Measurements from ENCODE around the gene PTS.

Gene PTS

DNA sequence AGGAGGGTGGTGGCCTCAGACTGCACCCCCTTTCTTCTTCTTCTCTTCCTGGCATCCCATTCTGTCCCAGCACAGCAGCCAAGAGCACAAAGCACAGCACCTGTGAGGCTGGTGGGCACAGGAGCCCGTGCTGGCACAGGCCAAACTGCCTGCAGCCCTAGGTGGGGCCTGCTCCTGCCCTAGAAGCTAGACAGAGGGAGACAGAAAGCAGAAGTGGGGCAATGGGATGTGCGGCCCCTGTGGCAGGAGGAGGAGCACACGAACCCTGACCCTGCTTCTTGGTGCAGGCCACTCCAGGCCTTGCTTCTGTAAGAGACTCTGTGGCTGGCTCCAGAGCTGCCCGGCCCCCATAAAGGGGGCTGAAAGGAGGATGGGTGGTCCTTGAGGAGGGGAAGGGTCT, 3.9 kb upstream of the PTS start:
- no peak for DNase-seq

DNA sequence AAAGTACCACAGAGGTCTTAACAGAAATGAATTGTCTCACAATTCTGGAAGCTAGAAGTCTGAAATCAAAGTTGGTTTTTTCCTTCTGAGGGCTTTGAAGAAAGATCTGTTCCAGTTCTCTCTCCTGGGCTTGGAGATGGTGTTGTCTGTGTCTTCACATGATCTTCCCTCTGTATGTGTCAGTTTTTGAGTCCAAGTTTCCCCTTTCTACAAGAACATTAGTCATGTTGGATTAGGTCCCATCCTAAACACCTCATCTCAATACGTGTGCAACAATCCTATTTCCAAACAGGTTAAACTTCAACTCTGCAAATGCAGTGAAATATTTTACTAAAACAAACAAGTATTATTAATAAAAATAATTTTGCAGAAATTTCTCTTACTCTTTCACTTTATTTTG, 3.1 kb upstream of the PTS start:
- no peak for DNase-seq

DNA sequence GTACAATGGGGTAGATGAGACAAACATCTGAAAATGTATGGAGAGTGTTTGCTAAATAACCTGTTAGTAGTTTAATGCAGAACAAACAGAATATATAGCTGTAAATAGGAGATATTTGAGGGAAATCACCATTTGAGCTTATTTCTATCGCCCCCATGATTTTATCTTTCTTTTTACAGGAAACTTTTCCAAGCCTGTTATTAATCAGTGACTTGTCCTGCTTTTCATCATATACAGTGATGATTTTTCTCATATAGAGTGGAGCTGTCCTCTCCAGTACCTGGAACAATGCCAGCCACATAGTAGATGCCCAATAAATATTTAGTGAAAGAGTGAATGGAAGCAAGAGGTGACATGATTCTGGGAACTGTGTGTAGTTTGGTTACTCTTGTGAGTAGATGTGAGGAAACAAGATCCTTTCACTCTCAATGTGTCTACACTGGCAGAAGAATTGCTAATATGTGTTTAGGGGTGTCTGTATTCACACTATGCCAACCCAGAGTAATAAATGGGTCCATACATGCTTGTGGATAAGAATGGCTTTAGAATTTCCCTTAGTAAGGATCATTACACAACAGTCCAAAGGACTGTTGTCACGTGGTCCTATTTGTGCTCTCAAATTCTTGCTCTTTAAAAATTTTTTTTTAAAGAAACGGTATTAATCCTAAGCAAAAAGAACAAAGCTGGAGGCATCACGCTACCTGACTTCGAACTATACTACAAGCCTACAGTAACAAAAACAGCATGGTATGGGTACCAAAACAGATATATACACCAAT, 2.3 kb upstream of the PTS start:
- no peak for DNase-seq

DNA sequence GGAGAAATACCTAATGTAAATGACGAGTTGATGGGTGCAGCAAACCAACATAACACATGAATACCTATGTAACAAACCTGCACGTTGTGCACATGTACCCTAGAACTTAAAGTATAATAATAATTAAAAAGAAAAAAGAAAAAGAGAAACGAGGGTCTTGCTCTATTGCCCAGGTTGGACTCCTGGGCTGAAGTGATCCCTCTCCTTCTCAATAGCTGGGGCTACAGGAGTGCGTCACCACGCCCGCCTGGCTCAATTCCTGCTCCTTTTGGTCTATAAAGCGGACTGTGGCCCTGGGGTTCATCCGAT, 521 bp upstream of the PTS start:
- DNase-seq = no peak

DNA sequence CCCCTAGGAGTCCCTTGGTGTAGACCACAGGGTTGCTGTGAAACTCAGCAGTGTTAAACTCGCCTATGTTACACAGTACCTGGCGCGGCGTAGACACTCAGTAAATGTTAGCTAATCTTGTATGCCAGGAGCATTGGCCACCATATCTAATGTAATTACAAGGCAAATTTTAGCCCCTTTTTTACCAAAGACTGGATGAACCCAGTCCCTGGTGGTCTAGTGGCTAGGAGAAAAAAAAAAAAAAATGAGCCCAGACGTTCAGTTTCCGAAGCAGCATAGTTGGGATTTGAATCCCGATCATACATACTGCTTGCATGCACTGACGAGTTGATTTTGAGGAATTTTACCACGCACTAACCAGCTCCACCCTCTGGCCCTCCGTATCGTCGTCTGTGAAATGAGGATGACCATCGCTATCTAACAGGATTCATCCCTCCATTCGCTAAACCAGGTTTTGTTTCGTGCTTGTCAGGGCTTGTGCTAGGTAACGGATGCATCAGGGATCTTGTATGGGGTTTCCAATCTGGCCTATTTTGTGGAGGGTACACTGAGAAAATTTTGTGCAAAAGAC, 688 bp downstream of the PTS start:
- peak; percentile 60 for DNase-seq

DNA sequence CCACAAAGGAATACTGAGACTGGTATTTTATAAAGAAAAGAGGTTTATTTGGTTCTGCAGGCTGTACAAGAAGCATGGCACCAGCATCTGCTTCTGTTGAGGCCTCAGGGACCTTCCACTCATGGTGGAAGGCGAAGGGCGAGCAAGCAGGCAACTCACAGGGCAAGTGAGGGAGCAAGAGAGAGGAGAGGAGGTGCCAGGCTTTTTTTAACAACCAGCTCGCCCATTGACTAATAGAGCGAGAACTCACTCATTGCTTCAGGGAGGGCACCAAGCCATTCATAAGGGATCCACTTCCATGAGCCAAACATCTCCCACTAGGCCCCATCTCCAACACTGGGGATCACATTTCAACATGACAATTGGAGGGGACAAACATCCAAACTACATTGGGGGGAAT, 1.2 kb downstream of the PTS start:
- DNase-seq = no peak

DNA sequence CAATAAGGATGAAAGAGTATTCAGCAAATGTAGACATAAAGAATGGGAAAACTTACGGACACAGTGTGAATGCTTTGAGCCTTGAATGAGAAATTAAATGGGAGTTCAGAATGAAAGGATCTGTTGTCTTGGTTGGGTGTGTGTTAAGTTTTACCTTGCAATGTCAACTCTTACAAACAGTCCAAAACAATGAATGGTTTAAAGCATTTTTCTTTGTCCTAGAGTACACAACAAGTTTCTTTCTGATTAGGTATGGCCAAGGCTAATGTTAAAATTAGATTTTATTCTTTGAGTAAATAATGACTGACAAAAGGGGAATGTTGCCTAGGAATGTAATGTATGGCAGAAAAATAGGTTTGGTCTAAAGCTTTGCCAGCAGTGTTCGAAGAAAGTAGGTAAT, 2.5 kb downstream of the PTS start:
- DNase-seq = no peak

DNA sequence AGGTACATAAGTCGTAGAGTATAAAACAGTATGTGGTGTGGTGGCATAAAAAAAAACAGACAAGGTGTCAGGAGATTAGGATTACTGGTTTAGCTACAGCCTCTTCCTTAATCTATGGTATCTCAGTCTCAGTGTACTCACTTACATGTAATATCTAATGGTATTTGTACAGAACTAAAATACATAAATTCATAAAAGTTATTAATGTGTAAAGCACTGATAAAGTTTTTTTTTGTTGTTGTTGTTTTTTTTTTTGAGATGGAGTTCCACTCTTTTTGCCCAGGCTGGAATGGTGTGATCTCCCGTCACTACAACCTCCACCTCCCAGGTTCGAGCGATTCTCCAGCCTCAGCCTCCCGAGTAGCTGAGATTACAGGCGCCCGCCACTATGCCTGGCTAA, 2.9 kb downstream of the PTS start:
- DNase-seq = no peak

DNA sequence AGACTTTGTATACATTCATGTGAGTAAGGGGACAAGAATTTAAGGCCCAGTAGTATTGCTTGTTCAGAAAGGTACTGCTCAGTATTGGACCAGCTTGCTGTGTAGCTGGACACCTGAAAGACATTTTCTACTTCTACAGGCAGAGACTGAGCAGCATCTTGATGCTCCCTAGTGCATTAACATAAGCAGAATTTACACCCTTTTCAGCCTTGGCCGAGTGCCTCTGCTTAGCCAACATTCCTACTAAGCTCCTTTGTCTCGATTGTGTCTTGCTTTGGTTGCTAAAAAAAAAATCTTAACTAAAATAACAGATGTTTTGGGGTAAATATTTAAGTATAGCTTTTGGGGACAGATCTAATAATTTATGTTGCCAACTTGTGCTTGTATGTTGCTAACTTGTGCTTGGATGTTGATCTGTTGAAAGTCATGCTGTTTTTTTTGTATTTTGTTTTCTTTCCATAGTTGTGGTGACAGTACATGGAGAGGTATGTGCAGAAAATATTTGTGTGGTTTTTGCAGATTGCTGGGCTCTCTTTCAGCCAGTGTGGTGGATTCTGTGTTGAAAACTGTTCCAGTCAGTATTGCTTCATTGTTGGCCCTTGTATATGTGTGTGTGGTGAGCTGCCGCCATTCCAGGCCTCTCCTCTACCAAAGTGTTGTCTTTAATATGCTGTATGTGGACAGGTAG, 3.7 kb downstream of the PTS start:
- no peak for DNase-seq

DNA sequence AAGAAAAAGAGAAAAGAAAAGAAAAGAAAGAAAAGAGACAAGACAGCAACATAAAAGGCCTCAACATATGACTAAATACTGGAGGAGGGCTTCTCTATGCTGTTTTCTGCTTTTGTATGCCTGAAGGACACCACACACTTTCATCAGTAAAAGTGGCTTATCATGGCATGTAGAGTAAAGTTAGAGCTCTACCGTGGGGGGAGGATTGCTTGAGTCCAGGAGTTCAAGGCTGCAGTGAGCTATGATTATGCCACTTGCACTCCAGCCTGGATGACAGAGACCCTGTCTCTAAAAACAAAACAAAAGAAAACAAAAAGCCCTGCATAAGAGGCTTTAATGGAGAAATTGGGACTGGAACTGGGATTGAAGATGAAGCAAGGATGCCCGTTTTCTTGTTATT, 5.7 kb downstream of the PTS start:
- no peak for DNase-seq

DNA sequence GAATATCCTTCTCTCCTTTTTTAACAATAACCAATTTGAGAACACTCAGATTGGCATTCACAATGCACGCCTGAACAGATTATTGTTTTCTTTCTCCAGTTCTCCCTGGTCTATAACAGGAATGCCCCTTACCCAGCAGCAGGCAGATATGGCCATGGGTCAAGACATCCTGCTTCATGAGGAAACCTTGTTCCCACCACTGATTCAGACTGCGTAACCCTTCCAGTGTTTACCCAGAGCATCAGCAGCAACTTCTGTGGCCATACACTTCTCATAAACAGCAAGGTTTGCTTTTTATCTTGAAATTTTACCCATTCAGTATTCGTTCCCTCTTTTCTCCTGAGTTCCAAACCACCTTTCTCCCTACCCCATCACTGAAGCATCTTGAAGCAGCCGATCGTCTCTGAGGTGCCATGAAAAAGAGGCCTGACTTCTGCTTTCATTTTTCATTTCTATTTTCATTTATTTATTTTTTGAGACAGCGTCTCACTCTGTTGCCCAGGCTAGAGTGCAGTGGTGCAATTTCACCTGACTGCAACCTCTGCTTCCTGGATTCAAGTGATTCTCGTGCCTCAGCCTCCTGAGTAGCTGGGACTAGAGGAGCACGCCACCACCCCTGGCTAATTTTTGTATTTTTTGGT, 9.6 kb downstream of the PTS start:
- DNase-seq = no peak

DNA sequence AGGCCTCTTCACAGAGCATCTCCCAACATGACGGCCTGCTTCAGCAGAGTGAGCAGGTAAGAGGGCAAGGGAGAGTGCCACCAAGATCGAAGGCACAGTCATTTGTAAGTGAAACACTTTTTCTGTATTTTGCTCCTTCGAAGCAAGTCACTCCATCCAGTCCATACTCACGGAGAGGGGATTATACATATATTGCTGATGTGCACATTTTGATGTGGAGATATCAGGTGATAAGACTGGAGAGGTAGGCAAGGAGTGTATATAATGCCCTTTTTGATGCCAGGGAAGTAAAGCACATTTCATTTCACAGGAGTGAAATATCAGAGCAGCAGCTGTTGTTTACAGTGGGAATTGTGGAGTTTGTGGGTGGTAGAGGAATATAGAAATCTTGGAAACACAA, 11.2 kb downstream of the PTS start:
- no peak for DNase-seq

DNA sequence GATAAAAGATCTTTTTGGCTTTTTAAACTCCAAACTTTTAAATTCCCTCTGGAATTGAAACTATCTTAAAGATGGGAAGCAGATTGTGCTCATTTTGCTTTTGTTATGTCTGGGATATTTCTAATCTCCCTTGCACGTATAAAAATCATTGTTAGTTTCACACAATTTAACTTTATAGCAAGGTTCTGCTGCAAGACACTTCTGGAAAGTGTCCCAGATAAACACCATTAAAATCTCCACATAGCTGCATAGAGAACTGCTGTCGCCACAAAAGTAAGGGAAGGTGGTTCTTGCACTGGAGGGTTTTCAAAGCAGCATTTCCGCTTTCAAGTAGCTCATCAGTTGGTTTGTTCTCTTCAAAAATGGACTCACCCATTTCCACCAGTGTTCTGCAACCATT, 11.8 kb downstream of the PTS start:
- no peak for DNase-seq

DNA sequence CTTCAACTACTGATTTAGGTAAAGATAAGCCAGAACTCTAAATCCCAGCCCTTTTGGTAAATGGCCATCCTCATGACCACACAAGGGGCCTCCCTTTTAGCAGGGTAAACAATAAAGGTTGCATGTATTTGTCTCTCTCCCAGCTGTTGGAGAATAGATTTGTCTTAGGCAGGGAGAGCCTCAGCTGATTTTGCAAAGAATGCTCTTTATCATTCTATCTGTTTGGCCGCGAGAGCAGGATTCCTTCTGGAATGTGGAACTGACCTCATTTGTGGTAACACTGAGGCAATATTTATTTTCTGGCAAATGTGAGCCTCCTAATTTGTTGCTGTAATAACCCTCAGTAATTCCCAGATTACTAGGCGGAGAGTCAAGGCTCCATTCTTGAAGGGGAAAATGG, 15.3 kb downstream of the PTS start:
- DNase-seq = no peak

DNA sequence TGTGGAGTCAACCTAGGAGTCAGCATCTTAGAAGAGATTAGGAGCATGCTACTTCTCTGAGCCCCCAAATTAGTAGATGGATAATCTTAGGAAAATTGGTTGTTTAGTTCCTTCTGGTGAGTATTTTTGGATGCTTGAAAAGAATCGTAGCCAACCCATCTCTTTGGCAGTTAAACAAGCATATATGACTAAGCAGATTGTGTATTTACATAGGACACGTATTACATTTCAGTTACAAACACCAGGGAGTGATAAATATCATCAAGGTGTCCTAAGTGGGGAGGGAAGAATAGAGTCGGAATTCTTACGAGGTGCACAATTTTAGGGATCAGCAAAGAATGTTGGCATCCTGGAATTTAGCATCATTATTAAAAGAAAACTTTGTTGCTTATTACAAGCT, 21.0 kb downstream of the PTS start:
- DNase-seq = no peak

DNA sequence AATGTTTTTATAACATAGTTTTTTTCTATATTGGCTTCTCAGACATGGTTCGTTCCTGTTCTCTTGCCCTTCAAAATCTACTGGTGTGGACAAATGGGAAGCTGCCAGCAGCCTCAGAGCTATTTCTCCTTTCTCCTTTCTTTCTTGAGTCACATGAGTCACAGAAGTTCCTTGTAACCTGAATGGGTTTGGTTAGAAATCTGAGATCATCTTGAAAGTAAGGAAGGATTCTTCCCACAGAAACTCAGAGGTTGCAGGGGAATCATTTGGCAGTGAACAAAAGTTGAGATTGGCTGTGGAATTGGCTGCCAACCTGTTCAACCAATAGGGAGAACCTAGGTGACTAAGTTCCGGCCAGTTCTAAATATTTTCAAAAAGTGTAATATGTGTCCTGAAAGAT, 22.0 kb downstream of the PTS start:
- DNase-seq = no peak

DNA sequence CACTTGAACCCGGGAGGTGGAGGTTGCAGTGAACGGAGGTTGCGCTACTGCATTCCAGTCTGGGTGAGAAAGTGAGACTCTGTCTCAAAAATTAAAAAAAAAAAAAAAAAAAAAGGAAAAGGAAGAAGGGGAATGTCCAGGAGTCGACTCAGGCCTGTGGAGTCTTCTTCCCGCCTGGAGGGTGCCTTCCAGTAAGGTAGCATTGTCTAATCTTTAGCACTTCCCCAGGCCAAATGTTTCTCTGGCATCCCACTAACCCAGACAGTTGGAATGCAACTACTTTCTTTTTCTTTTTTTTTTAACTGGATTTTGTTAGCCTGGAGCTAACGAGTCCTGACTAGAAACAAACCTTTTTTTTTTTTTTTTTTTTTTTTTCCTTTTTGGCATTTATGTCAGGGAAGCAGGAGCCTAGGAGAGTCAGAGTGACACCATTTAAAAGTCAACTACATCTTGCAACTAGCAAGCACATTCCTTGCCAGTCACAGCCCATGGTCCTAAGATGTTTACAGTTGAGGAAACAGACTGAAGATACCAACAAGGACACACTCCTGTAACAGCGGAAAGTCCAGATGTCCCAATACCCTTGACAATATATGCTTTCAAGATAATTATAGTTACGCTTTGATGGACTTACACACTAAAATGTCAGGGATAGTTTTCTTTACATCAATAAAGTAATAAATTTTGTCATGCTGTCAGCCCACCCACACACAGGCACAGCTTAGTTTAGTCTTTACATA, 23.8 kb downstream of the PTS start:
- no peak for DNase-seq

DNA sequence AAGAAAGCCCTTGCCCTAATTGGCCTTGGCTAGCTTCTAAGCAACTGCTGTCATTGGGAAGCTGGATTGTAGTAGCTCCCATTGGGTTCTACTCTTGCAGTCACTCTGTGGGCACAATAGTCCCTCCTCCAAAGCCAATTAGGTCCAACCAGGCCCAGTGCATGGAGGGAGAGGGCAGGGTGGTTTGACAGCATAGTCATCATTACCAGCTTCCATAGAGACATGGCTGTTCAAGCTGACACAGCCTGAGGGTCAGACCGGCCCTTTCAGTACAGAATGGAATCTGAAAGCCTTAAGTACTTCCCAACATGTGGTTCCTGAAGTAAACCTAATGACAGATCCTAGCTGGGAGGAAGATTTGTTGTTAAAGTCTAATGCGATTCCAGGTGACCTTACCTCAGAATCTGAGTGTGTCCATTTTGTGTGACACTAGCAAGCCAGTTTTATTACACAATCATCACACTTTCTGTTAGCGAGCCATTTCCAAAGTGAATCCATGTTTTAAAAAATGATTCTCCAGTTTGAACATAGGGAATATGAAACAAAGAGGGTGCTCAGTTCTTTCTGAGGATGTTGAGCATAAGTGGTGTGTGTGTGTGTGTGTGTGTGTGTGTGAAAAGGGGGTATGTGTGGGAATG, 27.5 kb downstream of the PTS start:
- DNase-seq = no peak

DNA sequence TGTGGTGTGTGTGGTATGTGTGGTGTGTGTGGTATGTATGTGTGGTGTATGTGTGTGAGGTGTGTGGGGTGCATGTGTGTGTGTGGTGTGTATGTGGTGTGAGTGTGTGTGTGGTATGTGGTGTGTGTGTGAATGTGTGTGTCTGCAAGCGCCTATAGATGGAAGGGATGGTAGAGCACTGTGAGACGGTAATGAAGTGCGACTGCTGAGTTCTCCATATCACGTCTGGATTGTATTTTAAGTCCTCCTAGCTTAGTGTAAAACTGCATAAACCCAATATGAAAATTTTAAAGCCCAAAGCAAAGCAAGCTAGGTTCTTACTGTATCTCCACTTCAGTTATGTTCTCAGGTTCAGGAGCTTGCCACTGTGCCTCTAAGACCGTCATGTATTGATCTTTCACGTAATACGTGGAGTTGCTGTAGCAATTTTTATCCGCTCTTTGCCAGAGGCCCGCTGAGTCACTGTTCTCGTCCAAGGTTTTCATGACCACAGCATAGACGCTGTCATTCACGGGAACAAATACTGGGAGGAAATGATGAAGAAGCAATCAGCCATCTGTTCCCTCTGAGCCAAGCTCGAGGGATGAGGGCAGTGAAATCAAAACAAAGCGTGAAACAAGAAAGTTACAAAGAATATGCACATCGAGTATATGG, 29.0 kb downstream of the PTS start:
- DNase-seq = no peak

DNA sequence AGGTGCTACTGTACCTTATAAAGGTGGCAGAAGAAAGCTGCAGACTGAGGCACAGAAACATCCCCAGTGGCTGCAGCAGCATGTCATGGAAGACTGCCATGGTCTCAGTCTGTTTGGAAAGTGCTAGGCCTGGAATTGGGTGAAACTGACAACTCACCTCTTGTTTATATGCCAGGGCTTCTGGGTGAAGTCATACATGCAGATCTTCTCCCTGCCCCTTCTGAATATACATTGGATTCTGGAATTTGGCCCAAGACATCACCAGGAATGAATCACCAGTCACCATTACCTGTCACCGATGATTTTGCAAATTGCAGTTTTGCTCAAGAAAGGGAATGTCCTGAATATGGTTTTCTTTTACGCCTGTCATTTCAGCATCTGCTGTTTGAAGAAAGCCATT, 34.3 kb downstream of the PTS start, which contains the start of gene PLET1:
Gene PLET1, minus strand, starts transcription at position 371 of the 400 bp plus-strand sequence. Its CDS starts 271 bp downstream, at position 100.
- DNase-seq = no peak

DNA sequence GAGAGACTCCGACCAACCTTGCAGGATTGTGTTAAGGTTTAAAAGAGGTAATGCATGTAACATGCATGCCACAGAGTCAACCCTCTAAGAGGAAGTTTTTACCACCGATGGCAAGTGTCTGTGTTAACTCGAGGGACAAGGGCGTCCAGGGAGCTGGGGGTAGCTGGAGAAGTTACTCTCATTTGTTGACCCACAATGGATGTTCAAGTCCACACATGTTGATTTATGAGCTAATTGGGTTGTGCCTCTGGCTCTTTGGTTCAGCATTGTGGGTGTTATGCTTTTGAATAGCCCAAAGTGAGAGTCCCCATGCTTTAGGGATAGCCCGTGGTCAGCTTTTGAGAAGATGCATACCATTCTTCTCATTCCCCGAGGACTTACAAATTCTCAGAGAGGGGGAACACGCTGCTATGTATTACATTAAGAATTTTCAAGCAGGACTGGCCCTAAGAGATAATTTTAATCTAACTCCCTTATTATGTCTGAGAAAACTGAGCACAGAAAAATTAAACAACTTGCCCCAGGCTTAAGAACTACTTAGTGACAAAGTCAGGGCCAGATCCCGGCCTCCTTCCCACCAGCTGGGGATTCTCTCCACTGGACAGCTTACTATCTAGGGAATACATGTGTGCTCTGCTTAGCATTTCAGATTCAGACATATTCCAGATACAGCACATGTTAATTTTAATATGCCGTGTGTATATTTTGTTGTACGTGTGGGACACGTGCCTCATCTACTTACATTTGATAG, 39.6 kb downstream of the PTS start:
- no peak for DNase-seq

DNA sequence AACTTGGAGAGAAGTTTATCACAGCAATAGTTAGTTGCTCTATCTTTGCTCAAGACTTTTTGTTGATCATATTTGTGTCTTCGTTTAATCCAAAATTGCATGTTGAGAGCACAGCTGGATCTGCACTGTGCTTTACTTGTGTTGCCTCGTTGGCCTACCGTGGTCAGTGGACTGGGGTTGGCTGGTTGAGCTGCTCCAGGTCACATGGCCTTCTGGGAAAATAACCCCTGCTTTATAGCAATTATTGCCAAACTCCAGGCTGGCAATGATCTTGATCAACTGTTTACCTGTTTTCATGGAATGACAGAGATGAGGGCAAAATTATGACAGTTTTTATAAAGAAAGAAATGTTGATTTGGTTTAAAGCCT, 40.2 kb downstream of the PTS start:
- DNase-seq = no peak

Data from midbrain (tissue), 1 donor.